GM19351 (cell line): ENCODE results near the gene NT5C1A.

Source experiments
- ATAC-seq: cut with Tn5 transposase; IDR thresholded peaks from one replicate; pipeline ENCODE4 v1.9.1; 2021; ENCODE audit warnings: mild to moderate bottlenecking, moderate library complexity; ENCODE audit not compliant: unreplicated experiment

NT5C1A gene

DNA sequence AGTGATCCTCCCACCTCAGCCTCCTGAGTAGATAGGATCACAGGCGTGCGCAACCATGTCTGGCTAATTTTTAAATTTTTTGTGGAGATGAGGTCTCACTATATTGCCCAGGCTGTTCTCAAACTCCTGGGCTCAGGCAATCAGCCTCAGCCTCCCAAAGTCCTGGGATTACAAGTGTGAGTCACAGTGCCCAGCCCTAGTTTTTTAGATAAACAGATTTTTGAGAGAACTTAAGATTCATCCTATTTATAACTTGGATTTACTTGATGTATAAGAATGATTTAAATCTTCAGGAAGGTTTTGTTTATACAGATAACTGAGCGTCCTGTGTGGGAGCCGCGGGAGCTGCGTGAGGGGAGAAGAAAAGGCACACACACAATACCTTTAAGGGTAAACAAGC, 58.7 kb downstream of the NT5C1A start:
- no peak for ATAC-seq

DNA sequence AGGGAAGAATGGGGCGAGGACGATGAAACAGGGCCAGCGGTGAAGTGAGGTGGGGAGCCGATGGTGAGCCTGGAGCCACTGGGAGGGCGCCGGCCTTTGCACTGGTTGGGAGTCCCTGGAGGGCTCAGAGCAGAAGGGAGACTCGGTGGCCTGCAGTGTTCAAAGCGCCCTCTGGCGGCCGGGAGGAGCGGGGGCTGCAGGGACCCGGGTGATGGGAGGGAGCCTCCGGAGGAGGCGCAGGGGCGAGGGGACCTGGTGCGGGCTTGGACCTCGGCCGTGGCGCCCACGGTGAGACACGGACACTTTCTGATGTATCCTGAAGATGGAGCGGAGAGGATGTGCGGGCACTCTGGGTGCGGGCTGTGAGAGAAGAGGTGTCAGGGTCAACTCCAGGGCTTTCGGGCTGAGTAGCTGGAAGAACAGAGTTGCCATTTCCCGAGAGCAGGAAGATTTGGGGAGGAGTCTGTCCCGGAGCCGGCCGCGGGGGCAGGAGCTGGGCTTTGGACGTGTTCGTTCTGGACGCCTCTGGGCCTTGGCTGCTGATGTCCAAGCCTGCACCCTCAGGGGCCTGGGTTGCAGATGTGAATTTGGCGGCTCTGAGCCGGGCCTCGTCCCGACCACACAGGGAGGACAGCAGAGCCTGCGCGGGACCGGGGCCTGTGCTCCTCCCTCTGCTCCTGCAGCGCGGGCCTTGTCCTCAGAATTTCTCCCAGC, 62.1 kb downstream of the NT5C1A start:
- ATAC-seq: no peak
